Thyroid gland (tissue), 4 donors: ENCODE results near the gene ATAD3B. TPM values are rescaled to one million over a fixed set of nuclear protein-coding genes. Genes with fewer than 3 reads are reported as not detected.
A peak's percentile ranks its signal among the peaks of the same experiment; 100 is the strongest.
"Not testable (repeated sequence)": the region's sequence is repeated elsewhere in the genome, so short reads cannot be mapped to it uniquely, and the experiment has no call there.

Experiments used
- DNase-seq, 2 donors: peaks; one replicate each; pipeline ENCODE4 v3.0.0-alpha.2; 2019
- H3K27ac ChIP-seq, 3 donors: fragments of 200-600 bp; sonication (generic); 1 replicate in 2 of 3; 2 replicates in 1 of 3; pipeline ENCODE4 v1.5.1; 2016 to 2019; ENCODE audit warnings: mild to moderate bottlenecking in 1 of 3, moderate library complexity in 1 of 3
- H3K27me3 ChIP-seq: fragments of 200-600 bp; sonication (generic); one replicate; pipeline ENCODE4 v1.5.1; 2019
- H3K36me3 ChIP-seq, 2 donors: fragments of 200-600 bp; sonication (generic); one replicate each; pipeline ENCODE4 v1.5.1; 2016 to 2019
- H3K4me1 ChIP-seq, 2 donors: fragments of 200-600 bp; sonication (generic); one replicate each; pipeline ENCODE4 v1.5.1; 2017 to 2019
- H3K4me3 ChIP-seq, 3 donors: fragments of 200-600 bp; sonication (generic); replicated peaks in 1 of 3; 1 replicate in 2 of 3; 2 replicates in 1 of 3; pipeline ENCODE4 v1.5.1; 2016; ENCODE audit warnings: mild to moderate bottlenecking in 1 of 3
- H3K9me3 ChIP-seq: fragments of 200-600 bp; sonication (generic); one replicate; pipeline ENCODE4 v1.5.1; 2017
- POLR2A ChIP-seq, 2 donors: fragments of 450-650 bp; IDR thresholded peaks; one replicate each; pipeline ENCODE4 v1.6.1; 2017; ENCODE audit warnings: antibody characterized with exemption in 2 of 2, mild to moderate bottlenecking in 2 of 2, moderate library complexity in 1 of 2
- whole genome bisulfite sequencing, 2 donors: methylation state at CpG; one replicate each; pipeline ENCODE4 v1.1.5; 2017; 5-methylcytosine and 5-hydroxymethylcytosine counted together
- intact Hi-C: fragments of 100-400 bp; cut with DNase I; formaldehyde crosslinking; loops from one replicate; pipeline ENCODE4 v1.15.1; 2023
- total RNA-seq, 4 donors: library from RNA; depleted of rRNA; stranded (reverse); fragments of >200 nt; gene quantifications; one replicate each; pipeline ENCODE4 v1.2.3, GENCODE V29; 2016
- TF ChIP-seq, protein P1 (sequence below), 6 experiments: fragments of 200-600 bp in 3 of 6; fragments of 450-650 bp in 3 of 6; sonication (generic) in 3 of 6; IDR thresholded peaks; one replicate each; pipeline ENCODE4 v1.5.1; 2016 to 2019; ENCODE audit warnings: antibody characterized with exemption in 6 of 6, mild to moderate bottlenecking in 2 of 6, inconsistent platforms in 1 of 6, moderate library complexity in 1 of 6

Gene ATAD3B
- total RNA-seq, 4 donors from 2014 or later: 13.8 to 29.1 (median 15.0) TPM

DNA sequence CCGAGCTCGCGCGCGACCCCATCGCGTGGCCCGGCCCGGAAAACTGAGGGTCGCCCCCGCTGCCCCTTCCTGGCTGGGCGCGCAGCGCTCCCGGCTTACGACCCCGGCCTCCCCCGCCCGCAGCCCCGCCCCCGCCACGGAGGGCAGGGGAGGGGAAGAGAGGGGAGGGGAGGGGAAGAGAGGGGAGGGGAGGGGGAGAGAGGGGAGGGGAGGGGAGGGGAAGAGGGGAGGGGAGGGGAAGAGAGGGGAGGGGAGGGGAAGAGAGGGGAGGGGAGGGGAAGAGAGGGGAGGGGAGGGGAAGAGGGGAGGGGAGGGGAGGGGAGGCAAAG lies 43.8 kb upstream of the ATAD3B start:
- DNase-seq: no peak
- Histone ChIP-seq H3K27me3 (no peaks in the 10 kb centered on the region), H3K36me3 (no peaks in the 10 kb centered on the region), H3K27ac (peak overlapping the region in 1 of 3 donors; percentile 30), H3K4me1 (peaks cover 9 to 34% of the 10 kb centered on the region in 2 donors), H3K4me3 (peak overlapping the region in 1 of 3 donors; percentile 24), H3K9me3 (no peaks in the 10 kb centered on the region)
- no CpG with 5 or more reads among the region's 22 CpGs for WGBS, 2 donors
- TF ChIP-seq, protein P1, sequence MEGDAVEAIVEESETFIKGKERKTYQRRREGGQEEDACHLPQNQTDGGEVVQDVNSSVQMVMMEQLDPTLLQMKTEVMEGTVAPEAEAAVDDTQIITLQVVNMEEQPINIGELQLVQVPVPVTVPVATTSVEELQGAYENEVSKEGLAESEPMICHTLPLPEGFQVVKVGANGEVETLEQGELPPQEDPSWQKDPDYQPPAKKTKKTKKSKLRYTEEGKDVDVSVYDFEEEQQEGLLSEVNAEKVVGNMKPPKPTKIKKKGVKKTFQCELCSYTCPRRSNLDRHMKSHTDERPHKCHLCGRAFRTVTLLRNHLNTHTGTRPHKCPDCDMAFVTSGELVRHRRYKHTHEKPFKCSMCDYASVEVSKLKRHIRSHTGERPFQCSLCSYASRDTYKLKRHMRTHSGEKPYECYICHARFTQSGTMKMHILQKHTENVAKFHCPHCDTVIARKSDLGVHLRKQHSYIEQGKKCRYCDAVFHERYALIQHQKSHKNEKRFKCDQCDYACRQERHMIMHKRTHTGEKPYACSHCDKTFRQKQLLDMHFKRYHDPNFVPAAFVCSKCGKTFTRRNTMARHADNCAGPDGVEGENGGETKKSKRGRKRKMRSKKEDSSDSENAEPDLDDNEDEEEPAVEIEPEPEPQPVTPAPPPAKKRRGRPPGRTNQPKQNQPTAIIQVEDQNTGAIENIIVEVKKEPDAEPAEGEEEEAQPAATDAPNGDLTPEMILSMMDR (IDR thresholded peaks at IDR 0.05): no peak
- intact Hi-C loops: no loop called here

DNA sequence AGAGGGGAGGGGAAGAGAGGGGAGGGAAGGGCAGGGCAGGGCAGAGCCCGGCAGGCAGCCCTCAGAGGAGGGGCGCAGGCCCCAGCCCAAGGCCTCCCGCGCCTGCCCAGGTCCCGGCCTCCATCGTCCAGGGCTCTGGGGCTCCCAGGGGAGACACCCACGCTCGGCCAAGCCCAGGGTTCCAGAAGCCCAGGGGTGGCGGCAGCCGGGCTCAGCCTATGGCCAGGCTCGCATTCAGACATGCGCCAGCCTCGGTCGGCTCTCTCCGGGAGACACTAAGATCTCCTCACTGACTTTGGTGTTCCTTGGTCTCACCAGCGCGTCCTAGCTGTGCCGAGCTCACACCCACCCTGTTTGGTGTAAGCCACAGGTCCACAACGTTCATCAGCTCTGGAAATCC lies 43.4 kb upstream of the ATAD3B start:
- no peak for DNase-seq
- no peaks in the 10 kb centered on the region for H3K9me3 ChIP-seq
- peaks cover 9 to 38% of the 10 kb centered on the region in 2 donors for H3K4me1 ChIP-seq
- intact Hi-C loops: no loop called here
- 81 to 89% methylated on average over 12 to 18 of the region's 19 CpGs for WGBS, 2 donors
- no peak for TF ChIP-seq POLR2A (IDR thresholded peaks at IDR 0.05)
- TF ChIP-seq, protein P1 (IDR thresholded peaks at IDR 0.05): no peak
- H3K27ac ChIP-seq: no peak overlapping the region
- no peak overlapping the region for H3K4me3 ChIP-seq
- H3K36me3 ChIP-seq: no peaks in the 10 kb centered on the region
- no peaks in the 10 kb centered on the region for H3K27me3 ChIP-seq

DNA sequence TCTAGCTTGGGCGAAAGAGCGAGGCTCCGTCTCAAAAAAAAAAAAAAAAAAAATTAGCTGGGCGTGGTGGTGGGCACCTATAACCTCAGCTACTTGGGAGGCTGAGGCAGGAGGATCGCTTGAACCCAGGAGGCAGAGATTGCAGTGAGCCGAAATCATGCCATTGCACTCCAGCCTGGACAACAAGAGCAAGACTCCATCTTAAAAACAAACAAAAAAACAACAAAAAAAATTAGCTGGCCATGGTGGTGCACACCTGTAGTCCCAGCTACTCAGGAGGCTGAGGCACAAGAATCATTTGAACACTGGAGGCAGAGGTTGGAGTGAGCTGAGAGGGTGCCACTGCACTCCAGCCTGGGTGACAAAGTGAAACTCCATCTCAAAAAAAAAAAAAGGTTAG lies 42.6 kb upstream of the ATAD3B start:
- intact Hi-C loops, H3K27ac ChIP-seq, H3K9me3 ChIP-seq, H3K27me3 ChIP-seq, H3K36me3 ChIP-seq, DNase-seq, H3K4me3 ChIP-seq: not testable (repeated sequence)
- 97% methylated on average over 6 of the region's 6 CpGs for WGBS, 2 donors
- peaks cover 9 to 46% of the 10 kb centered on the region in 2 donors for H3K4me1 ChIP-seq

DNA sequence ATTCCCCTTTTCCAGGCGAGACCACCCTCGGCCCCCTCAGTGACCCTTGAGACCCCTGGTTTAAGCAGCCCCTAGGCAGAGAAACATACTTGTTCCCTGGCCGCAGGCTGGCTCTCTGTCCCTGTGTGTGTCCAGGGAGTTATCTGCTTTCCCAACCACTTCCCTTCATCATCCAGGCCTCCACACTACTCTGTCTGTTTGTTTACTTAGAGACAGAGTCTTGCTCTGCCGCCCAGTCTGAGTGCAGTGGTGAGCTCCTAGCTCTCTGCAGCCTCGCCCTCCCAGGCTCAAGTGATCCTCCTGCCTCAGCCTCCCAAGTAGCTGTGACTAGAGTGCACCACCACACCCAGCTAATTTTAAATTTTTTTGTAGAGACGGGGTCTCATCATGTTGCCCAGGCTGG lies 41.9 kb upstream of the ATAD3B start:
- WGBS, 2 donors: 61 to 68% methylated on average over 6 of the region's 6 CpGs
- H3K27ac ChIP-seq: peak overlapping the region in 2 of 3 donors; percentile 47 to 73
- H3K4me1 ChIP-seq: peaks cover 10 to 53% of the 10 kb centered on the region in 2 donors

DNA sequence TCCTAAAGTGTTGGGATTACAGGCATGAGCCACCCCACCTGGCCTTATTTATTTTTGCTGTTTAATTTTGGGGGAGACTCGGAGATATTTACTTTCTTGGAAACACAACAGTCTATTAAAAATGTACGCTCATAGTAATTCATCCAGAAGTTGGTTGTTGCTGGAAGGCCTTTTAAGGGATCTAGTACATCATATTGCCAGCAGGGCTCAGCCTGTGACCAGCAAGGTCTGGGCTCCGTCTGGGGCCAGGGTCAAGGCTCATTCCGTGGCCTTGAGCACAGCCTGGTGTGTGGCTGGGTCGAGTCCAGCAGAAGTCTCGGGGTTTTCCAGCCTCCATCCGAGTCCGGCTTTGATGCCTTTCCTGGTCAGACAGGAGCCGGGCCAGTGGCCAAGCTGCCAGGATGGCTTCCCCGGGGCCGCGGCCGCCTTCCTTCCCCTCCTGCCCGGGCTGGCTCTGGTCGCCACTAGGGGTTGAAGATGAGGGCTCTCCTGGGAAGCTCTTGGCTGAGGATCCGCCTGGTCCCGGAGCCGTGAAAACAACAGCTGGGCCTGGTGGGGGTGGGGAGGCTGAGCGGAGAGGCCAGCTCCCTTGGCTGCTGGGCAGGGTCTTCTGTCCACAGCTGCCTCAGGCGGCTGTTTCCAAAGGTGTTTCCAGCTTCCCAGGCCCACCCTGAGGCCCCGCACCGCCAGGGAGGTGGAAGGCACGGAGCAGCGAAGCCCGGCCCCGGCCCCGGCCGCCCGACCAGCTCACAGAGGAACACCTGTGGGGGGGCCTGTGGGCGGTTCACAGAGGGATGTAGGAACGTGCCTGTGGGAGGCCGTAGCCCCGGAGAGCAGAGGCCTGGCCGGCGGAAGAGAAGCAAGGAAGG lies 41.2 kb upstream of the ATAD3B start:
- intact Hi-C loops: no loop called here
- 16 to 17% methylated on average over 12 to 34 of the region's 35 CpGs for WGBS, 2 donors
- peak; percentile 79 to 83 for DNase-seq
- Histone ChIP-seq H3K4me3 (no peak overlapping the region), H3K4me1 (peaks cover 16 to 60% of the 10 kb centered on the region in 2 donors), H3K27ac (peak overlapping the region; percentile 69 to 73 (median 71)), H3K9me3 (no peaks in the 10 kb centered on the region), H3K36me3 (no peaks in the 10 kb centered on the region), H3K27me3 (no peaks in the 10 kb centered on the region)
- TF ChIP-seq POLR2A (IDR thresholded peaks at IDR 0.05): peak in 1 of 2 donors; percentile 11
- TF ChIP-seq, protein P1 (IDR thresholded peaks at IDR 0.05): peak in 4 of 6 experiments; percentile 23 to 33 (median 28)

More for the DNA sequence above, 41.9 kb upstream of the ATAD3B start:
- intact Hi-C loops: no loop called here
- no peak for TF ChIP-seq POLR2A (IDR thresholded peaks at IDR 0.05)
- TF ChIP-seq, protein P1 (IDR thresholded peaks at IDR 0.05): no peak
- no peak overlapping the region for H3K4me3 ChIP-seq
- DNase-seq: no peak
- no peaks in the 10 kb centered on the region for H3K27me3 ChIP-seq
- H3K36me3 ChIP-seq: no peaks in the 10 kb centered on the region
- no peaks in the 10 kb centered on the region for H3K9me3 ChIP-seq
